ENCODE data around the gene RASSF3.

Gene RASSF3

GRCh38 chr12:64740646-64741045, 130.4 kb downstream of the RASSF3 start:
- 0 out of 2 replicates have a peak, but pooled peaks have one; percentile 4 for TF ChIP-seq SPI1 (IDR thresholded peaks at IDR 0.05; ENCODE audit: borderline replicate concordance, low read depth)
- no peak for TF ChIP-seq REST (IDR thresholded peaks at IDR 0.05; ENCODE audit: insufficient replicate concordance, low read depth)
- Histone ChIP-seq H3K4me3 (replicated peaks; ENCODE audit: insufficient read depth, low read length) (no peak overlapping the region), H3K27ac (replicated peaks) (peak overlapping the region; percentile 59), H3K27me3 (ENCODE audit: insufficient read depth, poor library complexity, severe bottlenecking) (no peaks in the 10 kb centered on the region)
- no peak for DNase-seq (ENCODE audit: low read depth in 1 of 2, low spot score in 1 of 2)

GRCh38 chr12:64742416-64742815, 132.1 kb downstream of the RASSF3 start:
- no peak for DNase-seq (ENCODE audit: low read depth in 1 of 2, low spot score in 1 of 2)
- Histone ChIP-seq H3K4me3 (replicated peaks; ENCODE audit: insufficient read depth, low read length) (no peak overlapping the region), H3K27me3 (ENCODE audit: insufficient read depth, poor library complexity, severe bottlenecking) (no peaks in the 10 kb centered on the region), H3K27ac (replicated peaks) (no peak overlapping the region)
- no peak for TF ChIP-seq REST (IDR thresholded peaks at IDR 0.05; ENCODE audit: insufficient replicate concordance, low read depth)
- TF ChIP-seq GABPA (IDR thresholded peaks at IDR 0.05; ENCODE audit: low read depth) = no peak
- TF ChIP-seq CTCF (IDR thresholded peaks at IDR 0.05; ENCODE audit: insufficient read depth, low read length) = no peak
- no peak for TF ChIP-seq SPI1 (IDR thresholded peaks at IDR 0.05; ENCODE audit: borderline replicate concordance, low read depth)
- TF ChIP-seq POLR2AphosphoS5 (IDR thresholded peaks at IDR 0.05; ENCODE audit: low read depth) = no peak

GRCh38 chr12:64743206-64743605, 132.9 kb downstream of the RASSF3 start:
- Histone ChIP-seq H3K4me3 (replicated peaks; ENCODE audit: insufficient read depth, low read length) (no peak overlapping the region), H3K27ac (replicated peaks) (no peak overlapping the region), H3K27me3 (ENCODE audit: insufficient read depth, poor library complexity, severe bottlenecking) (no peaks in the 10 kb centered on the region)
- TF ChIP-seq CTCF (IDR thresholded peaks at IDR 0.05; ENCODE audit: insufficient read depth, low read length) = no peak
- TF ChIP-seq REST (IDR thresholded peaks at IDR 0.05; ENCODE audit: insufficient replicate concordance, low read depth) = no peak
- no peak for TF ChIP-seq GABPA (IDR thresholded peaks at IDR 0.05; ENCODE audit: low read depth)
- TF ChIP-seq SPI1 (IDR thresholded peaks at IDR 0.05; ENCODE audit: borderline replicate concordance, low read depth) = no peak
- no peak for DNase-seq (ENCODE audit: low read depth in 1 of 2, low spot score in 1 of 2)

Data from HL-60 (cell line).